HepG2 (cell line): ENCODE results near the gene ABHD11. TPM values are rescaled to one million over a fixed set of nuclear protein-coding genes. Genes with fewer than 3 reads are reported as not detected.

Experiments used
- ATAC-seq: fragments of 200-7000 bp; cut with Tn5 transposase; 3 replicates; pipeline ENCODE4 v1.9.1; 2020; ENCODE audit warnings: mild to moderate bottlenecking, moderate library complexity
- BruUV-seq: library from RNA; stranded (reverse); fragments of 400-500 nt; replicated peaks from 2 replicates; lab custom pipeline; 2021; lab: Mats Ljungman, UMichigan
- CTCF ChIA-PET: fragments of 300-600 bp; formaldehyde crosslinking; extraction: SDS; loops from one replicate; lab custom pipeline; 2021; ENCODE audit warnings: low total read pairs, inconsistent platforms, low intra/inter-chr PET ratio; lab: Yijun Ruan, JAX
- POLR2A ChIA-PET: fragments of 350-600 bp; sonication (Branson Sonifier 250); formaldehyde crosslinking; loops from one replicate; lab custom pipeline; 2020; ENCODE audit warnings: antibody characterized with exemption, inconsistent platforms; lab: Yijun Ruan, JAX
- DNase-seq: peaks from one replicate; pipeline ENCODE4 v3.0.0-alpha.2; 2015; ENCODE audit warnings: low spot score
- FAIRE-seq: peaks from 3 replicates; lab custom pipeline; 2011; peaks lifted over from hg19 to GRCh38; lab: Jason Lieb, UNC
- H2AFZ ChIP-seq: one replicate; pipeline ENCODE4 v1.6.1; 2011; ENCODE audit warnings: low read length, inconsistent platforms
- H3K27ac ChIP-seq: fragments of 300-600 bp; 3 replicates; pipeline ENCODE4 v1.8.0; 2011; ENCODE audit warnings: mixed run types, mild to moderate bottlenecking, mixed read lengths, low read length, inconsistent platforms; ENCODE audit not compliant: insufficient read depth; ENCODE audit errors: extremely low read length
- H3K27me3 ChIP-seq, 2 experiments: fragments of 200-600 bp in 1 of 2; 2 replicates in 1 of 2; 3 replicates in 1 of 2; pipeline versions ENCODE4 v1.6.0 to v1.8.0; 2011; ENCODE audit warnings: low read length in 2 of 2, mild to moderate bottlenecking in 2 of 2, moderate library complexity in 2 of 2, inconsistent platforms in 1 of 2; ENCODE audit not compliant: insufficient read depth in 2 of 2, control insufficient read depth in 1 of 2
- H3K36me3 ChIP-seq, 2 experiments: fragments of 200-600 bp in 1 of 2; replicated peaks in 1 of 2; 2 replicates in 1 of 2; 3 replicates in 1 of 2; pipeline versions ENCODE4 v1.5.1 to v1.8.0; 2011; ENCODE audit warnings: low read length in 2 of 2, inconsistent platforms in 1 of 2; ENCODE audit not compliant: insufficient read depth in 2 of 2, control insufficient read depth in 1 of 2
- H3K4me1 ChIP-seq: 2 replicates; pipeline ENCODE4 v1.5.1; 2012; ENCODE audit warnings: low read length, inconsistent platforms; ENCODE audit not compliant: insufficient read depth
- H3K4me2 ChIP-seq: 2 replicates; pipeline ENCODE4 v1.6.0; 2011; ENCODE audit warnings: low read depth, low read length, inconsistent platforms
- H3K4me3 ChIP-seq, 3 experiments: fragments of 200-600 bp in 1 of 3; sonication (generic), shearing (Covaris generic) in 1 of 3; replicated peaks in 1 of 3; 2 replicates each; pipeline ENCODE4 v1.5.1; 2011 to 2016; ENCODE audit warnings: low read length in 3 of 3, inconsistent platforms in 2 of 3, low read depth in 2 of 3, mild to moderate bottlenecking in 2 of 3, control low read depth in 1 of 3, mixed read lengths in 1 of 3; ENCODE audit not compliant: insufficient read depth in 1 of 3
- H3K79me2 ChIP-seq: one replicate; pipeline ENCODE4 v1.6.1; 2011; ENCODE audit warnings: low read length, inconsistent platforms; ENCODE audit not compliant: insufficient read depth
- H3K9ac ChIP-seq: 2 replicates; pipeline ENCODE4 v1.6.0; 2011; ENCODE audit warnings: mild to moderate bottlenecking, low read depth, low read length, inconsistent platforms; ENCODE audit not compliant: insufficient read depth
- H3K9me3 ChIP-seq: 2 replicates; pipeline ENCODE4 v1.5.1; 2012; ENCODE audit warnings: mild to moderate bottlenecking, low read length
- H4K20me1 ChIP-seq: 2 replicates; pipeline ENCODE4 v1.6.0; 2011; ENCODE audit warnings: inconsistent platforms, mild to moderate bottlenecking, low read length, moderate library complexity; ENCODE audit not compliant: insufficient read depth
- CREBL2 ChIP-seq: sonication (generic); formaldehyde crosslinking; IDR thresholded peaks from 2 replicates; pipeline ENCODE4 v1.8.1; 2023; ENCODE audit warnings: missing genetic modification reagents, mild to moderate bottlenecking, borderline replicate concordance
- FOXJ3 ChIP-seq: sonication (generic); formaldehyde crosslinking; IDR thresholded peaks from 2 replicates; pipeline ENCODE4 v1.4.0; 2020; ENCODE audit warnings: missing genetic modification reagents, mild to moderate bottlenecking, borderline replicate concordance
- HDAC6 ChIP-seq: fragments of 200-600 bp; sonication (generic); IDR thresholded peaks from 2 replicates; pipeline ENCODE4 v1.7.0; 2017; ENCODE audit warnings: mild to moderate bottlenecking, antibody characterized with exemption, low read length, low read depth
- NFKBIZ ChIP-seq: IDR thresholded peaks from 2 replicates; pipeline ENCODE4 v1.6.1; 2018; ENCODE audit warnings: missing genetic modification reagents, missing compliant biosample characterization
- TP53 ChIP-seq: sonication (generic); formaldehyde crosslinking; conservative IDR thresholded peaks from 2 replicates; pipeline ENCODE4 v1.4.0; 2020; ENCODE audit warnings: missing genetic modification reagents
- ZBTB40 ChIP-seq, 2 experiments: fragments of 450-650 bp in 1 of 2; sonication (generic) in 1 of 2; formaldehyde crosslinking in 1 of 2; IDR thresholded peaks; 2 replicates each; pipeline versions ENCODE4 v1.6.1 to v1.8.0; 2016 to 2022; ENCODE audit warnings: antibody characterized with exemption in 1 of 2, mild to moderate bottlenecking in 1 of 2, missing genetic modification reagents in 1 of 2
- ZNF430 ChIP-seq: sonication (generic); formaldehyde crosslinking; IDR thresholded peaks from 2 replicates; pipeline ENCODE4 v1.9.0; 2021; ENCODE audit warnings: mild to moderate bottlenecking, missing genetic modification reagents
- ZNF501 ChIP-seq: sonication (generic); formaldehyde crosslinking; IDR thresholded peaks from 2 replicates; pipeline ENCODE4 v1.5.1; 2020; ENCODE audit warnings: mild to moderate bottlenecking, moderate library complexity, missing genetic modification reagents
- WGBS: methylation state at CpG from one replicate; pipeline ENCODE4 v1.1.6; 2017; ENCODE audit warnings: low lambda C conversion rate; 5-methylcytosine and 5-hydroxymethylcytosine counted together
- in situ Hi-C: cut with HindIII; loops from 2 replicates; pipeline ENCODE4 v1.10.0; 2017; ENCODE audit warnings: low pct_unique_long_range_greater_than_20kb; ENCODE audit not compliant: extremely low pct_ligation_motif_present
- intact Hi-C: fragments of 100-400 bp; cut with micrococcal nuclease; formaldehyde crosslinking; loops from one replicate; pipeline ENCODE4 v1.10.0; 2022; ENCODE audit not compliant: unreplicated experiment
- polyA plus RNA-seq, 8 experiments: library from polyadenylated mRNA; depleted of rRNA in 3 of 8; stranded (reverse) in 7 of 8; unstranded in 1 of 8; fragments of >200 nt; fragmentation: Illumina TruSeq in 4 of 8; extraction: Trizol in 4 of 8; gene quantifications; 2 replicates each; pipeline versions ENCODE4 v1.2.1 to v1.2.3, GENCODE V29; 2011 to 2016; ENCODE audit warnings: low read depth in 4 of 8, missing spikeins in 1 of 8, mixed read lengths in 1 of 8; ENCODE audit not compliant: insufficient read depth in 1 of 8
- total RNA-seq, 5 experiments: library from RNA; depleted of rRNA; stranded (reverse); fragments of >200 nt; fragmentation: Illumina TruSeq; extraction: Trizol; gene quantifications; 2 replicates each; pipeline ENCODE4 v1.2.3, GENCODE V29; 2016; ENCODE audit warnings: low read depth in 1 of 5
- TF ChIP-seq, protein P1 (sequence below): sonication (generic); formaldehyde crosslinking; IDR thresholded peaks from 2 replicates; pipeline ENCODE4 v1.5.1; 2020; ENCODE audit warnings: mild to moderate bottlenecking, missing genetic modification reagents, moderate library complexity

The ABHD11 gene
- total and polyA plus RNA-seq, 2 of the 13 experiments (the other 11 are each of a cell fraction or from before 2014, with no cell fraction given): 7.0 to 8.1 TPM

DNA sequence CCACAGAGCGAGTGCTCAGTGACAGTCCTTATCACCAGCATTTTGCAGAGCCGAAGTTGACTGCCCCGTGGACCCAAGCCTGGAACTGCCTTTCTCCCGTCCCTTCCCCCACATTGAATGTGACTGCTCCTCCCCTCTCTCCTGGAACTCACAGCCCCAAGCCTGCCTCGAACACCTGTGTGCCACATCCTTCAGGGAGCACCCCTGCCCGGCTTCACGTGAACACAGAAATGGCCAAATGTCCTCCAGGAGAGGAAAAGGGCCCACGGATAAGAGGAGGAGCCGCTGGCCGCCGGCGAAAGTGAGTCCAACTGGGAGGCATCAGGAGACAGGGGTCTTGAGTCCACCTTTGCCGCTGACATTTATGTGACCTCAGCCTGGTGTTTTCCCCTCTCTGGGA, 35.4 kb downstream of the ABHD11 start (continued):
- TF ChIP-seq, protein P1, sequence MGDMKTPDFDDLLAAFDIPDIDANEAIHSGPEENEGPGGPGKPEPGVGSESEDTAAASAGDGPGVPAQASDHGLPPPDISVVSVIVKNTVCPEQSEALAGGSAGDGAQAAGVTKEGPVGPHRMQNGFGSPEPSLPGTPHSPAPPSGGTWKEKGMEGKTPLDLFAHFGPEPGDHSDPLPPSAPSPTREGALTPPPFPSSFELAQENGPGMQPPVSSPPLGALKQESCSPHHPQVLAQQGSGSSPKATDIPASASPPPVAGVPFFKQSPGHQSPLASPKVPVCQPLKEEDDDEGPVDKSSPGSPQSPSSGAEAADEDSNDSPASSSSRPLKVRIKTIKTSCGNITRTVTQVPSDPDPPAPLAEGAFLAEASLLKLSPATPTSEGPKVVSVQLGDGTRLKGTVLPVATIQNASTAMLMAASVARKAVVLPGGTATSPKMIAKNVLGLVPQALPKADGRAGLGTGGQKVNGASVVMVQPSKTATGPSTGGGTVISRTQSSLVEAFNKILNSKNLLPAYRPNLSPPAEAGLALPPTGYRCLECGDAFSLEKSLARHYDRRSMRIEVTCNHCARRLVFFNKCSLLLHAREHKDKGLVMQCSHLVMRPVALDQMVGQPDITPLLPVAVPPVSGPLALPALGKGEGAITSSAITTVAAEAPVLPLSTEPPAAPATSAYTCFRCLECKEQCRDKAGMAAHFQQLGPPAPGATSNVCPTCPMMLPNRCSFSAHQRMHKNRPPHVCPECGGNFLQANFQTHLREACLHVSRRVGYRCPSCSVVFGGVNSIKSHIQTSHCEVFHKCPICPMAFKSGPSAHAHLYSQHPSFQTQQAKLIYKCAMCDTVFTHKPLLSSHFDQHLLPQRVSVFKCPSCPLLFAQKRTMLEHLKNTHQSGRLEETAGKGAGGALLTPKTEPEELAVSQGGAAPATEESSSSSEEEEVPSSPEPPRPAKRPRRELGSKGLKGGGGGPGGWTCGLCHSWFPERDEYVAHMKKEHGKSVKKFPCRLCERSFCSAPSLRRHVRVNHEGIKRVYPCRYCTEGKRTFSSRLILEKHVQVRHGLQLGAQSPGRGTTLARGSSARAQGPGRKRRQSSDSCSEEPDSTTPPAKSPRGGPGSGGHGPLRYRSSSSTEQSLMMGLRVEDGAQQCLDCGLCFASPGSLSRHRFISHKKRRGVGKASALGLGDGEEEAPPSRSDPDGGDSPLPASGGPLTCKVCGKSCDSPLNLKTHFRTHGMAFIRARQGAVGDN (CRISPR knock-in tag): no peak
- no peak for TF ChIP-seq ZNF501

DNA sequence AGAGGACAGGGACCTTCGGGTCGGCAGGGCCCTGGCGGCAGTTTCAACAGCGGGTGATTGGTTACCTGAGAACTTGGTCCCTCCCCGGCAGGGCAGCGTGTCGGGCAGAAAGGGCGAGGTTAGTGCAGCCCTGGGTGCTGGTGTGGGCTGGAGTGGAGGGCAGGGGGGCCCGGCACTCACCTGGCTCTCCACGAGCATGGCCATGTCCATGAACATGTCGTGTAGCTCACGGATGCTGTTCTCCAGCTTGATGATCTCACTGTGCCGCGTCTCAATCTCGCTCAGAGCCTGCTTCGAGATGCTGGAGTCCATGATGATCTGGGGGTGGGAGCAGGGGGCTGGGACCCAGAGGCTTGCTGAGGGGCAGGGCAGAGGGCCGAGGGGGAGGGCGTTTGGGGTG, 35.9 kb downstream of the ABHD11 start:
- Histone ChIP-seq H3K9ac (no peak overlapping the region), H3K36me3 (peaks cover 5 to 17% of the 10 kb centered on the region in 2 experiments; a peak in 4 of 5 replicates), H3K79me2 (no peaks in the 10 kb centered on the region), H2AFZ (no peak overlapping the region), H3K4me3 (no peak overlapping the region), H3K4me1 (peaks cover 15% of the 10 kb centered on the region), H4K20me1 (peaks cover 5% of the 10 kb centered on the region; the same call in 1 of the 2 replicates), H3K27me3 (no peaks in the 10 kb centered on the region), H3K27ac (no peak overlapping the region), H3K4me2 (no peak overlapping the region), H3K9me3 (no peaks in the 10 kb centered on the region)
- DNase-seq (no peak), ATAC-seq (no peak), FAIRE-seq (no peak)
- BruUV-seq: no TSS peak
- POLR2A ChIA-PET: interaction anchor here (1.4 kb wide), 1 partner anchor 13 kb away, joined by 4 read pairs; no protein-coding TSS in a partner anchor
- CTCF ChIA-PET: interaction anchor here (2.2 kb wide), 1 partner anchor 23 kb away, joined by 15 read pairs; no protein-coding TSS in a partner anchor
- in situ Hi-C loops (no loop called here), intact Hi-C loops (no loop called here)
- 91% methylated on average over 10 of the region's 18 CpGs for WGBS
- no peak for TF ChIP-seq TP53 (CRISPR knock-in tag)
- TF ChIP-seq CREBL2 (CRISPR knock-in tag): no peak
- TF ChIP-seq ZBTB40 (IDR thresholded peaks at IDR 0.05): no peak
- TF ChIP-seq ZBTB40 (CRISPR knock-in tag; IDR thresholded peaks at IDR 0.05): no peak
- no peak for TF ChIP-seq NFKBIZ (CRISPR knock-in tag)
- no peak for TF ChIP-seq FOXJ3 (CRISPR knock-in tag)
- TF ChIP-seq HDAC6: no peak
- no peak for TF ChIP-seq ZNF430 (CRISPR knock-in tag)
